GM23338 (cell line): ENCODE measurements around the gene FAM13A. TPM values are rescaled to one million over a fixed set of nuclear protein-coding genes. Genes with fewer than 3 reads are reported as not detected.

Experiments used
- ATAC-seq: fragments of 200-7000 bp; cut with Tn5 transposase; 3 replicates; pipeline ENCODE4 v1.9.1; 2020
- DNase-seq: peaks from one replicate; pipeline ENCODE4 v3.0.0-alpha.2; 2015; ENCODE audit warnings: low spot score
- H2AFZ ChIP-seq: fragments of 200-600 bp; sonication (generic); 2 replicates; pipeline ENCODE4 v1.8.0; 2016; ENCODE audit warnings: antibody characterized with exemption, mild to moderate bottlenecking, moderate library complexity
- H3F3A ChIP-seq: fragments of 200-600 bp; sonication (generic); replicated peaks from 2 replicates; pipeline ENCODE4 v1.8.0; 2017; ENCODE audit warnings: antibody characterized with exemption, mixed run types, low read depth
- H3K27ac ChIP-seq: fragments of 200-600 bp; sonication (generic); 2 replicates; pipeline ENCODE4 v1.6.1; 2016; ENCODE audit warnings: low read depth
- H3K27me3 ChIP-seq: fragments of 200-600 bp; sonication (generic); 2 replicates; pipeline ENCODE4 v1.8.0; 2016; ENCODE audit warnings: mild to moderate bottlenecking, mixed run types, moderate library complexity; ENCODE audit not compliant: insufficient read depth
- H3K36me3 ChIP-seq: fragments of 200-600 bp; sonication (generic); 2 replicates; pipeline ENCODE4 v1.8.0; 2016; ENCODE audit warnings: mild to moderate bottlenecking; ENCODE audit not compliant: insufficient read depth
- H3K4me1 ChIP-seq: fragments of 200-600 bp; sonication (generic); 2 replicates; pipeline ENCODE4 v1.8.0; 2016; ENCODE audit warnings: mild to moderate bottlenecking, moderate library complexity; ENCODE audit not compliant: insufficient read depth
- H3K4me2 ChIP-seq: fragments of 200-600 bp; sonication (generic); 2 replicates; pipeline ENCODE4 v1.7.1; 2017; ENCODE audit warnings: mixed run types
- H3K4me3 ChIP-seq: fragments of 200-600 bp; sonication (generic); 2 replicates; pipeline ENCODE4 v1.6.1; 2016; ENCODE audit warnings: mixed run types
- H3K79me2 ChIP-seq: fragments of 200-600 bp; sonication (generic); replicated peaks from 2 replicates; pipeline ENCODE4 v1.8.0; 2017; ENCODE audit warnings: mild to moderate bottlenecking; ENCODE audit not compliant: insufficient read depth
- H3K9me2 ChIP-seq: fragments of 200-600 bp; sonication (generic); 2 replicates; pipeline ENCODE4 v1.8.0; 2017; ENCODE audit not compliant: insufficient read depth
- H4K20me1 ChIP-seq: fragments of 200-600 bp; sonication (generic); replicated peaks from 2 replicates; pipeline ENCODE4 v1.8.0; 2017; ENCODE audit warnings: mild to moderate bottlenecking; ENCODE audit not compliant: insufficient read depth
- H3K27ac Mint-ChIP-seq: 2 replicates; pipeline ENCODE4 v1.8.0; 2020; ENCODE audit warnings: inconsistent platforms, mild to moderate bottlenecking, moderate library complexity, mixed read lengths
- H3K27me3 Mint-ChIP-seq: 3 replicates; pipeline ENCODE4 v1.8.0; 2022; ENCODE audit warnings: low read depth, mild to moderate bottlenecking, moderate library complexity, mixed read lengths, inconsistent platforms; ENCODE audit not compliant: insufficient read depth, poor library complexity
- H3K36me3 Mint-ChIP-seq: 3 replicates; pipeline ENCODE4 v1.8.0; 2021; ENCODE audit warnings: low read depth, mild to moderate bottlenecking, inconsistent platforms, moderate library complexity, mixed read lengths
- H3K4me1 Mint-ChIP-seq: 3 replicates; pipeline ENCODE4 v1.8.0; 2020; ENCODE audit warnings: mild to moderate bottlenecking, inconsistent platforms, mixed read lengths
- H3K4me3 Mint-ChIP-seq: 3 replicates; pipeline ENCODE4 v1.8.0; 2021; ENCODE audit warnings: moderate library complexity, mild to moderate bottlenecking, inconsistent platforms, mixed read lengths
- H3K9me3 Mint-ChIP-seq: 3 replicates; pipeline ENCODE4 v1.8.0; 2020; ENCODE audit warnings: moderate library complexity, mild to moderate bottlenecking, inconsistent platforms, mixed read lengths
- CTCF ChIP-seq, 2 experiments: fragments of 200-600 bp in 1 of 2; sonication (generic) in 1 of 2; conservative IDR thresholded peaks; 2 replicates each; pipeline versions ENCODE4 v1.5.1 to v1.6.1; 2016 to 2017; ENCODE audit warnings: antibody characterized with exemption in 2 of 2, low read depth in 2 of 2, mild to moderate bottlenecking in 2 of 2, moderate library complexity in 1 of 2
- ETS1 ChIP-seq: IDR thresholded peaks from 2 replicates; pipeline ENCODE4 v1.6.1; 2016; ENCODE audit warnings: antibody characterized with exemption
- JUNB ChIP-seq: IDR thresholded peaks from one replicate; pipeline ENCODE4 v1.6.1; 2016; ENCODE audit warnings: antibody characterized with exemption; ENCODE audit not compliant: unreplicated experiment
- NANOG ChIP-seq: IDR thresholded peaks from 2 replicates; pipeline ENCODE4 v1.6.1; 2016; ENCODE audit warnings: antibody characterized with exemption, borderline replicate concordance
- POLR2AphosphoS5 ChIP-seq: IDR thresholded peaks from 2 replicates; pipeline ENCODE4 v1.6.1; 2016; ENCODE audit warnings: antibody characterized with exemption, low read depth
- REST ChIP-seq: IDR thresholded peaks from one replicate; pipeline ENCODE4 v1.6.1; 2018; ENCODE audit warnings: antibody characterized with exemption; ENCODE audit not compliant: unreplicated experiment
- STAT1 ChIP-seq: IDR thresholded peaks from one replicate; pipeline ENCODE4 v1.6.1; 2016; ENCODE audit warnings: antibody characterized with exemption; ENCODE audit not compliant: unreplicated experiment
- ZNF331 ChIP-seq: fragments of 250-450 bp; sonication (Bioruptor Pico); IDR thresholded peaks from 2 replicates; pipeline ENCODE4 v1.5.0; 2020; ENCODE audit warnings: low read depth, mild to moderate bottlenecking, moderate library complexity
- ZNF462 ChIP-seq: fragments of 250-450 bp; sonication (Bioruptor Pico); IDR thresholded peaks from 2 replicates; pipeline ENCODE4 v1.5.0; 2020; ENCODE audit warnings: mild to moderate bottlenecking, moderate library complexity
- polyA plus RNA-seq: library from polyadenylated mRNA; unstranded; fragments of >200 nt; fragmentation: Nextera tagmentation; extraction: Ambion mirVana; gene quantifications from 2 replicates; pipeline ENCODE4 v1.2.1, GENCODE V29; 2016
- total RNA-seq: library from RNA; depleted of rRNA; stranded (reverse); fragments of >200 nt; shearing (Covaris generic); gene quantifications from 2 replicates; pipeline ENCODE4 v1.2.3, GENCODE V29; 2014

The FAM13A gene
- total and polyA plus RNA-seq, 2 experiments from 2014 or later, result 13.9 to 28.4 TPM

GRCh38 chr4:88993246-88993645 lies 63.7 kb downstream of the FAM13A start (continued):
- TF ChIP-seq CTCF (conservative IDR thresholded peaks at IDR 0.05; ENCODE audit: low read depth in 2 of 2), result no peak
- TF ChIP-seq ETS1, result no peak
- TF ChIP-seq POLR2AphosphoS5, result no peak
- TF ChIP-seq STAT1, result no peak
- no peak for TF ChIP-seq REST
- no peak for TF ChIP-seq NANOG

GRCh38 chr4:88991746-88992145 lies 65.2 kb downstream of the FAM13A start:
- no peaks in the 10 kb centered on the region for H3F3A ChIP-seq
- no peaks in the 10 kb centered on the region for H3K36me3 ChIP-seq
- H3K9me2 ChIP-seq, result no peaks in the 10 kb centered on the region
- peak overlapping the region; percentile 74 for H3K27ac Mint-ChIP-seq
- H3K4me3 Mint-ChIP-seq, result no peak overlapping the region
- no peak overlapping the region for H3K27ac ChIP-seq
- H3K4me3 ChIP-seq, result no peak overlapping the region
- H3K27me3 ChIP-seq, result no peaks in the 10 kb centered on the region
- H3K79me2 ChIP-seq, result no peaks in the 10 kb centered on the region
- H3K4me1 Mint-ChIP-seq, result no peaks in the 10 kb centered on the region
- no peaks in the 10 kb centered on the region for H3K9me3 Mint-ChIP-seq
- H3K27me3 Mint-ChIP-seq, result no peaks in the 10 kb centered on the region
- ATAC-seq, result no peak
- no peaks in the 10 kb centered on the region for H4K20me1 ChIP-seq
- no peak overlapping the region for H2AFZ ChIP-seq
- H3K4me1 ChIP-seq, result no peaks in the 10 kb centered on the region
- H3K4me2 ChIP-seq, result no peak overlapping the region
- DNase-seq, result no peak
- H3K36me3 Mint-ChIP-seq, result no peaks in the 10 kb centered on the region
- TF ChIP-seq JUNB (no peak), ZNF462 (CRISPR knock-in tag) (no peak), REST (no peak), ZNF331 (CRISPR knock-in tag) (no peak)
